Astrocyte of the hippocampus (primary cell): Measurements from ENCODE around the gene CACNA1C.

Source experiments
- DNase-seq: peaks from one replicate; pipeline ENCODE4 v3.0.0; 2011; ENCODE audit warnings: low read depth, low spot score

The CACNA1C gene

DNA sequence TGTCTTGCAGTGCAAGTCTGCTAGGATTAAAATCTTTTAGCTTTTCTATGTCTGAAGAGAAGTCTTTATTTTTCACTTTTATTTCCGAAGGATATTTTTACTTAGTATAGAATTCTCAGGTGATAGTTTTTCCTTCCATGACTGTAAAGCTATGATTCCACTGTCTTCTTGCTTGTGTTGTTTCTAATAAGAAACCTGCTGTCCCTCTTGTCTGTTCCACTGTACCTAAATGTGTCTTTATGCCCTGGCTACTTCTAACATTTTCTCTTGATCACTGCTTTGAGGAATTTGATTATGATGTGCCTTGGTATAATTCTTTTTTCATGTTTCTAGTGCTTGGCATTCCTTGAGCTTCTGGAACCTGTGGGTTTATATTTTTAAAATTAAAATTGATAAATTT, 228.7 kb downstream of the CACNA1C start:
- DNase-seq: no peak

DNA sequence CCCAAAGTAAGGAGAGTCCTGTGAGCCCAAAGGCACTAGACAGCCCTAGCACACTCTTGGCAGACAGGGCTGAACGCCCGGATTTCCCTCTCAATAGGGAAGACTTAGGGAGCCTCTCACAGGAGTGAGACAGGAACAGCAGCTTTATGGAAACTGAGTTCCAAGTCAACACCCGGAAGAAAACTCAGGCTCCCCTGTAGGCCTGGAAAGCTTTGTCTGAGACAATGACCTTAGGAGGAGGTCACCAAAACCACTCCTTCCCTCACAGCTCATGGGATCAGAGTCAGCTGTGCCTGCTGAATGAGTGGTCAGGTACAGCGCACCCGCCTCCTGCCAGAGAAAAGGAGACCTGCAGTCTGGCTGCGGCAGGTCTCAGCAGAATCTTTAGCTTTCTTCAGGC, 229.5 kb downstream of the CACNA1C start:
- DNase-seq: no peak

DNA sequence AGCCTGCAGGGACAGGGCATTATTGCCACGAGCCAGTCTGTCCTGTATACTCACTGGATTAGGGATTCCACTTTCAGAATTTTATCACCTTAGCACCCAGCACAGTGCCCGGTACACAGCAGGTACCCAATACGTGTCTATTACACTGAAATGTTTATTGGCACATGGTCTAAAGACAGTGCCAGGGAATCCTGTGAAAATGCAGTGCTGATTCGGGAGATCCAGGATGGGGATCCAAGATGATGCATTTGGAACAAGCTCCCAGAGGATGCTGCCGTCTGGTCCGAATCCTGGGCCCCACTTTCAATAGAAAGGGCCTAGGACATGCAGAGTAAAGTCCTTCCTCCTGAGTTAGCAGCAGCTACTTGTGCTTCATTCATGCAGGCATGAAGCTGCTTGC, 230.7 kb downstream of the CACNA1C start:
- no peak for DNase-seq

DNA sequence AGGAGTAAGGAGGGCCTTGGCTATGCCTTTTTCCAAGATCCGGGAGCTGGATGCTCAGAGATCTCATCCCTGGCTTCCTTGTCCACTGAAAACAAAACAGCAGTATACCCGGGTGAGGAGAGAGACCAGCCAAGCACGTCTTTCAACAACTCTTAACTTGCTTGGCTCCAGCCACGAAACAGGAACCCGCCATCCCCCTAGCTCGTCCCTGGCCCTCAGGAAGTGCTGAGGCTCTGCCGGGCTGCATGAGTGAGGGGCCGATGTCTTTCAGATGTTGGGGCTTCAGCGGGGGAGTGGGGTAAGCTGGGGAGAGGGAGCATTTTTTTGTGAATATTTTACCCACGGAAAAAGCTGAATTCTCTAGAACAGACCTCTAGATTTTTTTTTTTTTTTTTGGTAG, 231.1 kb downstream of the CACNA1C start:
- peak; percentile 64 for DNase-seq

DNA sequence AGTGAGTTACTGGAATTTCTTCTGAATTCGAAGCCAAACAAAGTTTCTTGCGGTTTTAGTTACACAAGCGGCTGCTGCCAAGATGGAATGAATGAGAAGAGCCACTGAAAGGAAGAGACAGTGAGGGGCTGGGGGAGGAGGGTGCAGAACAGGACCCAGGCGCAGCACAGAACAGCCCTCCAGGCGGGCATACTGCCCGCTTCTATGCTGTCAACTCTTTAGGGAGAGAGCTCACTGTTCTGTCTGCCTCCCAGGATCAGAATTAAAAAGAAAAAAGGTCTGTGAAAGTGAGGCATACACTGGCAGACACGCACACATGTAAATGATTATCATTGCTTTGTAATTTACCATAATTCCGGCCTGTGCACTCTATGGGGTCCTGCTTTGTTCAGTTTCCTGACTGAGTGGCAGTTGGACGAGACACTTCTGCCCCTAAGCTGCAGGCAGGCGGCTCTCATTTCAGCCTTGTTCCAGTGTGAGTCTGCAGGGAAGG, 231.6 kb downstream of the CACNA1C start:
- peak; percentile 88 for DNase-seq

DNA sequence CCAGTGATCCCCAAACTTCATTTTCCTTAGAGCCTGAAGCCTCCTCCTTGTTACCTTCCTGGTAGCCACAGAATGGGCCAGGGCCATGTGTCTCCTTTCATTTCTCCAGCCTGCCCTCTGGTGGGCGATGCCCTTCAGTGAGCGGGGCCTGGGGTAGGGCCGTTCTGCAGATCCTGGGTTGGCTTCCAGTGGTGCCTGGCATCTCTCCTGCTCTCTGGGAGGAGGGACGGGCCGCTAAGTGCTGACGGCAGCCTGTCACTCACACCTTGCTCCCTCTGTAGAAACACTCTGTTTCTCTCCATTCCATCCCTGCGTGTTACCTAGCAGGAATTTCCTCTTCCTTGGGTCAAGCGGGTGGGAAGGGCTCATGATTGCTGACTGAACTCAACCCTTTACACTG, 232.1 kb downstream of the CACNA1C start:
- peak; percentile 91 for DNase-seq

DNA sequence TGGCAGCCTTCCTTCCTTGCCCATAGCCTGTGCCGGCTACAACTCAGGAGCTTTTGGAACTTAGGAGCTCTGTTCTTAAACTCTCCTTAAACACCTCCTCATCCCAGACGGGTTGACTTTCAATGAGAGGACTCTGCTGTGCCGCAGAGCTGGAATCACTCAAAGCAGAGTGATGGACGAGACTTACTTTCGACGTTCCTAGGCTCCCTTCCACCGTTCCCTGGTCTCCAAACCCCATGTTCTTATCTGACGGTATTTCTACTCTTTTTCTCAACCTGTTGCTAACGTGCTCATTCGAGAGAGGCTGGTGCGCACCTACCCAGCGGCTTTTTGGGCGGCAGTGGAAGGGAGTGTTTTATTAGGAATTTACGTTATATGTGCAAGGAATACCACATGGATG, 232.7 kb downstream of the CACNA1C start:
- DNase-seq: no peak

DNA sequence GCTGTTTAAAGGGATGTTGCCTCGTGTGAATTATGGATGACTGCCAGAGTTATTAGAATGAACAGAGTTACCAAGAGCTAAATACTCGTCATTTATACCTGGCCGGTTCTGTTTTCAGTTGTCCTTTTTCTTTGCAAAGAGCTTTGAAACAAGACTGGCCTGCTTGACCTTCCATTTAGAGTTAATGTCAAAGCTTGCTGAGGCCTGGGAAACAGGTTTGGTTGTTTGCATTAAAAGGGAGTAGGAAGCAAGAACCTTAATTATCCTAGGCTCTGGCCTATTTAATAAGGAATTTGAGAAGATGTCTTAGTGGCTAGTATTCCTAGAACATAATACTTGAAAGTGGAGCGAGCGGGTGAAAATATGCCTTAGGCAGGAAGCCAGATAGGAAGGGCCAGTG, 233.3 kb downstream of the CACNA1C start:
- no peak for DNase-seq

DNA sequence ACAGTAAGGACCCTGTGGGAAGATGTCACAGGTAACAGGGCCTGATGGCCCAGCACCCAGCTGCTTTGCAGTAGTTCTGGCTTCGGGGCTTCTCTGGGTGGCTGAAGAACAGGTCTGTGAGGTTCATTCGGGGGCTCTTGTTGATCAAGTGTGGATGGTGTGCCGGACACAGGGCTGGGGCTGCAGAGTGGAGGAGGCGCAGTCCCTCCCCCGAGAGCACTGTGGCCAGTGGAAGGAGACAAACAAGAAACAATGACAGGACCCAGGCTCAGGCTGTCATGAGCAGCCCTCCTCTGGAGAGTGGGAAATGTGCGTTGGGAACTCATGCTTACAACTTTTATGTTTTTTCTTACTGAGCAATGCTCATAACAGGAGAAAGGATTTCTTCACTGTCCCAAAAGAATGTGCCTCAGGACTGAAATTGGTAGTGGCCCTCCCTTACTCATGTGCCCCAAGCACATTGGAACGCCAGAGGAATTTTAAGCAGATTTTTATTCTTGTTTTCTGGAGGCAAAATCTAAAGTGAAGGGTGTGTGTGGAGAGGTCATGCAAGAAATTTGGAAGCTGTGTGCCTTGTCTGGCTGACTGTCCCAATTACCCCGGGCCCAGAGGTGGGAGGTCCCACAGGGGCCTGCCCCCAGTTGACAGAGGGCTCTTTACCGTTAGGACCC, 233.8 kb downstream of the CACNA1C start:
- DNase-seq: no peak

DNA sequence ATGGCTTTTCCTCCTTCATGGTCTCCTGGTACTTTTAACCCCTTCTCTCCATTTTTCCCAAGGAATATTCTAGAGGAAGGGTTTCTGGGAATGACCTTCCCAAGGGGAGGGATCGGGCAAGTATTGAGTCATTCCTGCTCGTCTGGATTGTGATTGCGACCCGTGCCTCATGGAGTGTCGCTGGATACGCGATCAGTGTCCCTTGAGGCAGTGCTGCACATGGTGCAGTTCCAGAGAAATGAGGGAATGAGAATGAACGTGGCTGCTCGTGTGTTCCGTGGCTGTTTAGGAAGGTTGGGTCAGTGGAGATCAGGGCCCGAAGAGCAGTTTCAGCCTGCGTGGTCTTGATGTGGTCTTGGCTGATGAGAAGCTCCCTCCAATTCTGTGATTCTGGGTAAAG, 234.4 kb downstream of the CACNA1C start:
- no peak for DNase-seq

DNA sequence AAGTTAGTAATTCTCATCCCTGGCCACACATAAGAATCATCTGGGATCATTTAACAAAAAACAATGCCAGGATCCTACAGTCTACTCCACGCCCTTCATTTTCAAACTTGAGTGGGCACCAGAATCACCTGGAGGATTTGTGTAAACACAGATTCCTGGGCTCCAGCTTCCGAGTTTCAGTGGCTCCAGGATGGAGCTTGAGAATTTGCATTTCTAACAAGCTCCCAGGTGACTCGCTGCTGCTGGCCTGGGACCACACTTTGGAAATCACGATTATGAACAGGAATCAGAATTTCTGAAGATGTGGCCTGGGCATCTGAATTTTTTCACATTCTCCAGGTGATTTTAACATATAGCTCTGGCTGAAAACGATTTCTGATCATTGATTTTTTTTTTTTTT, 234.8 kb downstream of the CACNA1C start:
- DNase-seq: no peak

DNA sequence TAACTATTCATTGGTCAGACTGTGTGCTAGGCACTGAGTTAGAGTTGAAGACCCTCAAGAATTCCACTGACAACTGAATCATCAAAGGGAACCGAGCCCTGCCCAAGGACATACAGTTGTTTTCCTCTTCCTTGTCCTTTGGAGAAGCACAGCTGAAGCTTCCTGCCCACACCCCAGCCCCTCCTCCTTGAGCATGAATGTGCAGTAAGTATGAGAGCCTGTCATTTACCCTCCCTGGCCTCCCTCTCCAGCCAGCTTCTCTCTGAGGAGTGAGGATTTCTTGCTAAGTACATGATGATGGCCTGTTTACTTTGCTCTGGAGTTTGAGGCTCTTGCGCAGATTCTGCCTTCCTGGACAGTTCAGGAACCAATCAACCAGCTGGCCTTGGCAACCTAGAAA, 235.2 kb downstream of the CACNA1C start:
- DNase-seq: no peak

DNA sequence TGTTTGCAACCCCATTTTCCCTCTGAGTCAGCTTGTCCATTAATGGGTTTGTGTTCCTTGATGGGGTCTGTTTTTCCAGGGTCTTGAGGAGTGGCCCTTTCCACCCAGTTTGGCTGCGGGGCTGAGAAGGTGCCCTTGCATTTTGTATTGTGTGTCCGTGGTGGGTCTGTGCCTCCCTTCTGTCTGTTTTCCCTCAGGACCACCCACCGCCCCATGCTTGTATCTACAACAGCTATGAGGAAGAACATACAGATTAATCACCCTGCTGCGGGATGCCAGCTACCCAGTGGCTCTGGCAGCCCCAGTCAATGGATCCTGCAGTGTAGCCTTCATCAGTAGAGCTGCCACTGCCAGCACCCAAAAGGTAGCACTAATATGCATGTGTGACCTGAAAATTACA, 235.7 kb downstream of the CACNA1C start:
- no peak for DNase-seq

DNA sequence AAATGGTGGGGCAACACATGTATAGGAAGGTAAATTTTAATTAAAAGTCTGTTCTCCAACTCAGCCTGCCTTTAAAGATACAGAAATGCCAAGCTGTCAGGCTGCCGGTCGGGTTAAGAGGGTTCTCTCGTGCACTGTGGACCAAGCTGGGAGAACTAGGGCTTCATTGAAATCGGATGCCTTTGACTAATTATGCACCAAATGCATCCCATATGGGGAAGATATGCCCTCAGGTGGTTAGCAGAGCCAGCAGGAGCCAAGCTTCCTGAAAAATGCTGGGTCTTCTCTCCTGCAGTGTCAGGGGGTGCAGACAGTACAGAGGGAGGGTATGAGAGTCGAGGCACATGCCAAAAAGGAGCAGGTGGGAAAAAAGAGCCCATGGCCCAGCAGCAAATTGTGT, 236.1 kb downstream of the CACNA1C start:
- no peak for DNase-seq

DNA sequence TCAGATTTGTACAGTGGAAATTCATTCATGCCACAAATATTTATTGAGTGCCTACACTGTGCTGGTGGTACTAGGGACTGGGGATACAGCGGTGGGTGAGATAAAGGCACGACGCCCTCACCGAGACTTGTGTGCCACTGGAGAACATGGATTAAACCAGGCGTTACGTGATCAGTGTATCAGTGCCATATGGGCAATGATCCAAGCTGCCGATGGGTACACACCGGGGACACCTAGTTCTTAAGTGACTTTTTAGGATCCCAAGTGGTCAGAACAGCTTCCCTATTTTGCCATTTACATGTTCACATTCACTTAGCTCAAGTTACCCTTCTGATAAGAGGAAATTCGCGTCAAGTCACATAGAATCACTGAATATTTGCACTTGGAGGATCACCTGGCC, 236.7 kb downstream of the CACNA1C start:
- DNase-seq: no peak

DNA sequence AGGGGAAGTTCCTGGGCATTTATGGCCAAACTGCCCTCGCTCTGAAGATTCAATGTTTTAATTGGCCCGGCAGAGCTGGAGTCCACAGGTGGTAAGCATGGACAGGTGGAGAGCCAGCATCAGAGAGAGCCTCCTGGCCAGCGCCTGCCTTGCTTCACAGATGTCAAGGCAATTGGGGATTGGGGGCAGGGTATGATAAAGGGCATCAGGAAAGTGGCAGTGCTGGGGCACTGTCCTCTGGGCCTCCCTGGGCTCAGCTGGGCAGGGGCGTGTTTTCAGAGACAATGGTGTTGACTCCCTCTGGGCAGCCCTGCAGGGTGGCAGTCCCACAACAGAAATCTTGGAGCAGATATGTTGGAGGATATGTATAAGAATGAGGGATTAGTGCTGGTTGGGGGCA, 237.3 kb downstream of the CACNA1C start:
- no peak for DNase-seq

DNA sequence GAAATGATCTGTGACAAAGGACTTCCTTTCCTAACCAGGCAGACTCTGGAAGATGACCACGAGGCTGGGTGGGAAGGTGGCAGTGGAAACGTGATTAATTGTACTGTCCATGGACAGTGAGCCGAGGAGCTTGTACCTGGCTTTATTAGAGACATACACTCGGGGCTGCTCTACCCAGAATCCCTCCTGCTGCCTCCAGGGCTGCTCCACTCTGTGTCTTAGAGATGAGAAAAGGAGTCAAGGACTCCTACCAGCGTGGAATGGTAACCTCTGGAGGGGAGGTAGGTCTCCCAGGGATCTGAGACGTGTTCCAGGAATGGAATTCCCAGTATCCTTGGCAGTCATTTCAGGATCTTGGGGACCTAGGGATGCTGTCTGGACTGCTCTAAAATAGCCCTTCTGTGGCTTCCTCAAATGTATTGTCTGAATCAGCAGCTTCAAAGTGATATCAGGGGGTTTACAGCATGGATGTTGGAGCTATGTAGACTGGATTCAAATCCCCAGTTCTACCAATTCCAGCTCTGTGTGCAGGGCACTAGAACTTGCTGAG, 237.8 kb downstream of the CACNA1C start:
- no peak for DNase-seq

DNA sequence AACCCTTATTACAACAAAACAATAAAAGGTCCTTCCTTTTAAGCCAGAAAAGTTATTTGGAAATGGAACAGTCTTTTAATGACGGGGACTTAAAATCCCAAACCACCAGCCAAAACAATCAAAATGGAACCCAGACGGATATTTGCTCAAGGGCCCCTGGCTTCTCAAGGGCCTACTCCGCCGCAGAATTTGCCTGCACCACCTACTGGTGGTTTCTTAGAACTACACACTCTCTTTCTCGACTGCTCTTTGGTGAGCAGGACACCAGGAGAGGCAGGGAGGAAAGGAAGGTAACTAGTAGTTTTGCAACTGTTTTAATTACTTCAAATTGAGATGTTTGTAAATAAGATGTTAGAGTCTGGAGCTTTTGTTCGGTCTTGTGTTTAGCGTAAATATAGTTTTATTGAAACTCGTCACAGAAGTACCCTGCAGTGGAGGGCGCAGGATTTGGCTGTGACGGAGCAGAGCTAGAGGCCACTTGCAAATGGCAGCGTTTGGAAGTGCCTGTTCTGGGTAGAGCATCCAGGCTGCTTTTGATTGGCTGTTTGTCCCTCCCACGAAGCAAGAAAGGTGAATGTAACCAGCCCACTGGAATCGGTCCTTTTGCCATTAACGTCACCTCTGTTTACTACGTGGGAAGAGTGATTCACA, 238.5 kb downstream of the CACNA1C start:
- DNase-seq: peak; percentile 60

DNA sequence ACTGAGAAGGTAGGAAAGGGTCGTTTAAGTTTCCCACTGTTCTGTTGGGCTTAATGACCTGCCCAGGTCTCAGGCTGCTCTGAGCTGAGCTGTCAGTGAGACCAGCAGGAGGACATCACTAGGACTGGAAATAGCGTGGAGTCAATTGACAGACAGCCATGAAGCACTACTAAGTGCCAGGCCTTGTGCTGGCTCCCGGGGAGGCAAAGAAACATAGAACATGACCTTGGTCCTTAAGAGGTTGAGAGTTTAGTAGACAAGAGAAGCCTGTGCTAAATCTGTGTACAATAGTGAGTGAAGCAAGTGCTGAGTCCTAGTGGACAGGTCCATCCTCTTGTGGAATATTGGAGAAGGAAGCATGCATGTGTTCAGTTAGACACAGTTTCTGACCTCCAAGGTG, 239.2 kb downstream of the CACNA1C start:
- DNase-seq: no peak

DNA sequence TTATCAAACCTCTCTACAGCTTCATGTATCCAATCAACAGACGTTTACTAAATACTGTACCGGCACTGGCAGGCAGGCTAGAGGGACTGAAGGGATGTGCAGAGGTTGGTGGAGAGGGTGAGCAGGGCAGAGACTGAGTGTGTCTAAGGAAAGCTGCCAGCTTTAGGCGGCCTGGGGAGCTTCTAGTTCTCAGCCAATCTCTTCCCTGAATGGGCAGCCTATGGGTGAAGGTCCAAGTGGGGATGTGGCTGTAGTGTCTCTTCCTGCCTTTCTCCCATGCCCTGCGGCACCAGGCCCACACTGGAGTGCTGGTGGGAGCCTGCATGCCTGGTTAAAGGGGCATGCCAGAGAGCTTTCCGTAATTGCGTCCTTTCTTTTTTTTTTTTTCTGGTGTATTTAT, 239.8 kb downstream of the CACNA1C start:
- no peak for DNase-seq

DNA sequence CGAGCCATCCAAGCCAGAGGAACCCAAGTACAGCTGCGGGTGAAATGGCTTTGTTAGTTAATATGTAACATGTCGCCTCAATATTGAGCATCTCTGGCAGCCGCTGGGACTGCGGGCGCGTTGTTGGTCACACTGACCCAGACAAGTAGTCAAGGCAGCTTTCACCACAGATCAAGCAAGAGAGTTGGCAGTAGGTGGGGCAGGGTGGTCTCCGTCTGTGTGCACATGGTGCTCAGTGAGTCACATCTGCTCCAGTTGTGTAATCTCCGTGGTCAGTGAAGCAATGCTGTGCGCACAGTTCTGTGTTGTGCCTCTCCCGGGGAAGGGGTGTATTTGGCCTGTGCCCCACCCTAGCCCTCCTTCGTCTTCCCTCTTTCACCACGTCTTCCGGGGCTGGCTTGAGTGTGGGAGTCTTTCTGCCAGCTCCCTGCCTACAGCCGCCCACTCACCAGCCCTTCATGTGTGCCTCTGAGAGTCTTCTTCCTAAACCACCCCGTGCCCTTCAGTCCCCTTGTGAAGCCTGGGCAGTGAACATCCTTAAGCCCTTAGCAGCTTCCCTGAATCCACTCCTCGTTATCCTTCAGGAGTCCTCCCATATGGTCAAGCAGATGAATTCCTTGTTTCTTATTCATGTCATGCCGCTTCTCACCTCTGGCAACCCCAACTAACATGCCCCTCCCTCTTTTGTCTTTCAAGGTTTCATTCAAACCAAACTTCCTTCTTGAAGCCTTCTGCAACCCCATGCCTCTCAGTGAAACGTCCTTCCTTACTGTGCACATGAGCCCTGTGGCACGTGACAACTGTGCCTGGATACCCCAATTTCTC, 242.1 kb downstream of the CACNA1C start:
- DNase-seq: no peak

DNA sequence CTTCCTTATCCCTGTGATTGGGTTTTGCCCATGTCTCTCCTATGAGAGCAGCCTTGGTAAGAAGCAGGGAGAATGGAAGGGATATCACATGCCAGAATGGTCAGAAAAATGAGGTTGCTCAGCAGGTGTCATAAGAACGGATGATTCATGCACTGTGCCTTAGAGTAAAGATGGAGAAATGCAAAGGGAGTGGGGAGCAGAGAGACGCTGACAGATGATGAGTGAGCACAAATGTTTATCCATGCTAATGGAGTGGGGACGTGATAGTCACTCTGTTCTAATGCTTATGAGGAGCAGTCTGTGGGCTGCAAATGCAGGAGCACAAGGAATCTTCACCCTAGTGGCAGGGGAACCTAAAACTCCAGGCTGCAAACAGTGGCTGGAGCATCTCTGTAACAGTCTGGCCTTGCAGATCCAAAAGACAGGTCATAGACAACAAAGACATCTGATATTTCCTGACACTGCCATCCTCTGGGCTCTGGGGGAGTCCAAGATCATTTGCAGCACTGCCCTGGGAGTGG, 243.2 kb downstream of the CACNA1C start:
- peak; percentile 48 for DNase-seq
